A204.1 (cell line): ENCODE measurements around the gene ITGB1BP1.

Source experiments
- FAIRE-seq: peaks from 2 replicates; lab custom pipeline; 2012; peaks lifted over from hg19 to GRCh38; lab: Jason Lieb, UNC

The ITGB1BP1 gene, protein sequence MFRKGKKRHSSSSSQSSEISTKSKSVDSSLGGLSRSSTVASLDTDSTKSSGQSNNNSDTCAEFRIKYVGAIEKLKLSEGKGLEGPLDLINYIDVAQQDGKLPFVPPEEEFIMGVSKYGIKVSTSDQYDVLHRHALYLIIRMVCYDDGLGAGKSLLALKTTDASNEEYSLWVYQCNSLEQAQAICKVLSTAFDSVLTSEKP

GRCh38 chr2:9423100-9423921 lies at the start of gene ITGB1BP1, which contains the start of gene CPSF3:
TSS of gene ITGB1BP1 (minus strand) at chr2:9423528. CDS start at chr2:9418697, 4,831 bp downstream.
TSS of gene CPSF3 (plus strand) at chr2:9423654. CDS start at chr2:9423774, 120 bp downstream.
- peak; percentile 85 for FAIRE-seq

GRCh38 chr2:9472511-9472910 lies 49.2 kb upstream of the ITGB1BP1 start:
- FAIRE-seq: no peak

DNA sequence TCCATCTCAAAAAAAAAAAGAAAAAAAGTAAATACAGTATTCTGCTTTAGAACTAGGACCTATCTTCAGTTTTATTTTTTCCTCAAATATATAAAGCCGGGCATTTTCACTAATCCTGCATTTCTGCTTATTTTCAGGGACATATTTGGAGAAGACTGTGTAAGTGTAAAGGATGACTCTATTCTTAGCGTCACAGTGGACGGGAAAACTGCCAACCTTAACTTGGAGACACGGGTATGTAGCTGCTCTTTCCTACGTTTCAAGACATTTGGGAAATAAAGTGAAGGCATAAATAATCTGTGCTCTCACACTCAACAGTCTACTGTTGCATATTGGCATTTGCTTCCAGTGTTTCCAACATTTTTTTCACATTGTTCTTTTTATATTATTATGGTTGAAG lies 47.9 kb upstream of the ITGB1BP1 start:
- no peak for FAIRE-seq

DNA sequence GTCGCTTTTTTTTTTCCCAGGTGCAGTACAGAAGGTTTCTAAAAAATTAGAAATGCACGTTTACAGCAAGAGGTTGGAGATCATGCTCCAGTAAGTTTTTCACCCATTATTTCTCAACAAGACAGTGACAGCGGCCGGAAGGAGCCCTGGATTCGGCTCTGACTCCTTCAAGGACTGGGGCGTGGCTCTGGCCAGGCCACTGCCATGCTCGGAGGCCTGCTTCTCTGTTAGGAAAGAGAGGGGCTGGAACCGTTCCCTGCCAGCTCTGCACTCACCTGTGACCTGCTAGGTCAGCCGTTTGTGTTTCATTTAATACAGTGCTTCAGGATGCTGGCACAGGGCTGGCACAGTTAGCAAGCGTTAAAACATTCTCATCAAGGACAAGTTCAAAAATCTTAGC lies 44.4 kb upstream of the ITGB1BP1 start:
- no peak for FAIRE-seq

DNA sequence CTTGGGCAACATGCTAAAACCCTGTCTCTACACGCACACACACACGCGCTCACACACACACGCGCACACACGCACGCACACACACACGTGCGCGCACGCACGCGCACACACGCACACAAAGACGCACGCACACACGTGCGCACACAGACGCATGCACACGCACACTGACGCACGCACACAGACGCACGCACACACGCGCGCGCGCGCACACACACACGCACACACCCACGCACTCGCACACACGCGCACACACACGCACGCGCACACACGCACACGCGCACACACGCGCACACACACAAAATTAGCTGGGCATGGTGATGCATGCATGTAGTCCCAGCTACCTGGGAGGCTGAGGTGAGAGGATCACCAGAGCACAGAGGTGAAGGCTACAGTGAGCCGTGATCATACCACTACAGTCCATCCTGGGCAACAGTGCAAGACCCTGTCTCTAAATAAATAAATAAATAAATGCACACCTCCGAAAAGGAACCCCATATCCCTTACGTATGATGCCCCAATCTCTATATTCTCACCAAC lies 42.9 kb upstream of the ITGB1BP1 start:
- FAIRE-seq: no peak

- FAIRE-seq: no peak
Measured at GRCh38 chr2:9465170-9465569, 41.8 kb upstream of the ITGB1BP1 start.

GRCh38 chr2:9463698-9464034 lies 40.3 kb upstream of the ITGB1BP1 start:
- FAIRE-seq: no peak

DNA sequence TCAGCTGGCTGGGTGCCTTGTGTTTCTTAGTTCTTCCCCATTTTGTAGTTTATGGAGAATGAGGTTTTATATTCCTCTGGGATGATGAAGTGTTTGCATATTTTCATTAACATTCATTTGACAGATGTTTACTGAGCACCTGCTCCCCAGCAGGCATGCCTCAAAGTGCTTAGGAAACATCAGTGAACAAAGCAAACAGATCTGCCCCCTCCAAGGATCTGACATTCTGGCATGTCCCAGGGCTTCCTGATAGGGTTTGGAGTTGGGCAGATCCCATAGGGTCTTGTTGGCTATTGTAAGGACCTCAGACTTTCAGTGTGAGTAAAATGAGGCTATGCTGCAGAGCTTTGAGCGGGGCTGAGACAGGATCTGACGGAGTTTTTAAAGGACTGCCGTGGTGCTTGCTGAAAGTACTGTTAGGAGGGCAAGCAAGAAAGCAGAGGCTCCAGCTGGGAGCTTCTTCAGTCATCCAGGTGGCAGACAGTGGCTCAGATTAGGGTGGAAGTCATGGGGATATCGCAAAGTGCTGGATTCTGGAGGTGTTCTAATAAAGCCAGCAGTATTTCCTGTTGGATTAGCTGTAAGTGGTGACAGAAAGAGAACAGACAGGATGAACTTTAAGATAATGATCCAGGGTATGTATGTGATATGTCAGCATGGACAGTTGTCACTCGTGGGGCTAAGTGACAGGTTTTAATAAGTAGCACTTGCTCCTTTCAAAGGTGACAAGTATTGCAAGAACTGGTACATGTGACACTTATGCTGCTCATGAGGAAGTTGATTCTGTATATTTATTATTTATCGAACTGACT lies 39.8 kb upstream of the ITGB1BP1 start:
- no peak for FAIRE-seq

DNA sequence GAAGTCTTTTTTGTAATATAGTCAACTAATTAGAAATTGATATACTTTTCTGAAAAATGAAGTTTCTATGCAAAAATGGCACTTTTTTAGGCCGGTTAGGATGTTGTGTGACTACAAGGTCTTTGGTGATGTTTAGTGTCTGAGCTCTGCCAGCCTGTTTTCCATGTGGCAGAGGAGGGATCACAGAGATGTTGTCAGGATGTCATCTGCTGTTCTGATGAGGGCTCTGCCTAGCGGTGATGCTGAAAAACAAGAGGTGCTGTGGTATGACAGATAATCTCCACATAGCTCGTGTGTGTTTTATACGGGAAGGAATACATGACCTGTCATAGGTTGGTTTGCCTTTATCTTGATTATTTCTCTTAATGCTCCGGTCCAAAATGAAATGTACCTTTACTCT lies 39.0 kb upstream of the ITGB1BP1 start:
- FAIRE-seq: no peak

DNA sequence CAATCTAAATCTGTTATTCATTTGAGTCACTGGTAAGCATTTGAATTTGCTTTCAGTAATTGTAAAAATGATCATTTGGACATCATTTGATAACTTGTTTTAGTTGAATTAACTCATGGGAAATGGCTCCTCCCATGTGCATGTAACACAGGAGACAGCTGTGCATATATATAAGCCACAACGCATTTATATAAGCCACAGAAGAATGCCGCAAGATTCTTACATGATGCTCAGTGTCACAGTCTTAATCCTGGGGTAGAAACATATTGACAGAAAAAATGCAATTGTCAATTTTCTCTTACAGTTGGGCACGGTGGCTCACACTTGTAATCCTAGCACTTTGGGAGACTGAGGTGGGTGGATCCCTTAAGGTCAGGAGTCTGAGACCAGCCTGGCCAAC lies 37.8 kb upstream of the ITGB1BP1 start:
- no peak for FAIRE-seq

GRCh38 chr2:9460441-9461017 lies 37.2 kb upstream of the ITGB1BP1 start:
- FAIRE-seq: no peak

DNA sequence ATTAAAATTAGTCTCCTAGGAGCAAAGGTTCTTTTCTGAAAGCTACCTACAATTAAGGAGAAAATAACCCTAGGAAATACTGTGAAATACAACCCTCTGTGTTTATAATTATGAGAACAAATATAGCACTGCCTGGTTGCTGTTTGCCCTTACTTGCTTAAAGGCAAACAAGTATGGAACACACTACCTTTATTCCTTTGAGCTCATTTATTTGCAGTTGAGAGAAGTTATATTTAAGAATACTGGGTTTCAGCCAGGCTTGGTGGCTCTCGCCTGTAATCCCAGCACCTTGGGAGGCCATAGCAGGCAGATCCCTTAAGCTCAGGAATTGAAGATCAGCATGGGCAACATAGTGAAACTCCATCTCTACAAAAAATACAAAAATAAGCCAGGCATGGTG lies 27.9 kb upstream of the ITGB1BP1 start:
- FAIRE-seq: no peak

DNA sequence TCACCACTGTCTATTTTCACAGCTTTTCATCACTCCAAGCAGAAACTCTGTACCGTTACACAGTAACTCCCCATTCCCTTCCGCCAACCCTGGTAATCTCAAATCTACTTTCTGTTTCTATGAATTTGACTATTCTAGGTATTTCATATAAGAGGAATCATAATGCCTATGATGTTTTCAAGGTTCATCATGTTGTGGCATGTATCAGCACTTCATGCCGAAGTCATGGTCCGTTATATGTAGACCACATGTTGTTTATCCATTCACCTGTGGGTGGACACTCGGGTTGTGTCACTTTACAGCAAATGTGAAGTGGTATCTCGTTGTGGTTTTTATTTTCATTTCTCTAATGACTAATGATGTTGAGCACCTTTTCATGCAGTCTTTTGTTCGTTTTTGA lies 21.8 kb upstream of the ITGB1BP1 start:
- no peak for FAIRE-seq

- FAIRE-seq: no peak
Measured at GRCh38 chr2:9443526-9443925, 20.2 kb upstream of the ITGB1BP1 start.

DNA sequence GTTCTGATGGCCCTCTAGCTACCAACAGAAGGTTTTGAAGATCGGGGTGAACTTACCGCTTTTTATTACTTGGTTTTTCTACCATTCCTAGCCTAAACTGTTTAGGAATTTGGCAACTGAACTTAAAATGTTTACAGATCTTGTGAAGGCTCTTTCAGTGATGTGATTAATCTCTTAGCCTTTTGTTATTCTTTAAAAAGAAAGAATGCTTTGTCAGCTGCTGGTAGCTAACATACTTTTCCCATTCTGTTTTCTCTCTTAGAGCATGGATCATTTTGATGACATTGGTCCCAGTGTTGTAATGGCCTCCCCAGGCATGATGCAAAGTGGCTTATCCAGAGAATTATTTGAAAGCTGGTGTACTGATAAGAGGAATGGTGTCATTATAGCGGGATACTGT lies 18.2 kb upstream of the ITGB1BP1 start:
- no peak for FAIRE-seq

DNA sequence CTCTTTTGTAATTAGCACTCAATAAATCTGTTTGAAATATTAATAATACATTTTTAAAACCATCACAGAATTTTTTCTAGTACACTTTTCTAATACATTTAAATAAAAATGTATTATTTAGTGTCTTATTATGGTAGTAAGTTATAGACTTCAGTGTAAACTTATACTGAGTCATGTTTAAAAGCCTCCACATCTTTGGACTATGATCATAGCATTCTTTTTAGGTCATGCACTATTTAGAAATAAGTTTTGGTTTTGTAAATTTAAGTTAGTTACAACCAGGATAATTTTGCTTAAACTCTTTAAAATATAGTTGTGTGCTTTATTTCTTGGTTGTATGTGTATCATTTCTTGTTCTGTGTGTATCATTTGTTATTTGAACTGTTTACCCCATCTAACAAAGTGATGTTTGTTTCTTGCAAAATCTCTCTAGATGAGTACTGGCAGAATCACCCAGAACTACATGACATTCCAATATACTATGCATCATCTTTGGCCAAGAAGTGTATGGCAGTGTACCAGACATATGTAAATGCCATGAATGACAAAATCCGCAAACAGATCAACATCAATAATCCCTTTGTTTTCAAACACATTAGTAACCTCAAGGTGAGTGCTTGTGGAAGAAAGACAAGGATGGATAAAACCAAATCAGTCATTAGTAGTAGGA lies 16.9 kb upstream of the ITGB1BP1 start:
- peak; percentile 43 for FAIRE-seq

GRCh38 chr2:9439536-9439935 lies 16.2 kb upstream of the ITGB1BP1 start:
- FAIRE-seq: no peak

DNA sequence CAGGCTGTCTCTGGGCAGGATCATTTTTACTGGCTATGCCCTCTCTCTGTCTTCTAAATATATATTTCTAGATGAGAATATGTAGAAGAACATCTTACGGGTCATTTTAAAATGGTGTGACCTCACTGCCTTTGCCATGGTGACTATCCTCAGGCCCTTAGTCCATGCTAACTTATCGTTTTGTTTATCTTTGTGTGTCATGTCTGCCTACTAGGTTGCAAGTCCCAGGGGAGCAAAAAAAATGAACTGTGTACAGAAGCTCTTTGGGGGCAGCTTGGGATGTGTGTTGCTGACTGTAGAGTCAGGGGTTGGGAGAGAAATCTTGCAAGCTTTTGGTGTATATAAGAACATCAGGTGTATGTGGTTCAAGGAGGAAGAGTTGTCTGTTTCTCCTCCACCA lies 11.2 kb upstream of the ITGB1BP1 start:
- no peak for FAIRE-seq

- FAIRE-seq: no peak
Measured at GRCh38 chr2:9430316-9431293, 7.3 kb upstream of the ITGB1BP1 start.

GRCh38 chr2:9428965-9429577 lies 5.7 kb upstream of the ITGB1BP1 start:
- FAIRE-seq: no peak
